Mesendoderm (in vitro differentiated cells): Measurements from ENCODE around the gene MT4.

Source experiments
- DNase-seq: peaks from one replicate; pipeline ENCODE4 v3.0.0; 2013
- H2AK5ac ChIP-seq: 2 replicates; pipeline ENCODE4 v1.6.1; 2013; ENCODE audit warnings: low read length, inconsistent platforms
- H2BK120ac ChIP-seq: 2 replicates; pipeline ENCODE4 v1.6.1; 2013; ENCODE audit warnings: low read depth, mild to moderate bottlenecking, low read length, moderate library complexity, mixed read lengths
- H2BK15ac ChIP-seq: replicated peaks from 2 replicates; pipeline ENCODE4 v1.6.1; 2013; ENCODE audit warnings: low read depth, mild to moderate bottlenecking, moderate library complexity
- H2BK5ac ChIP-seq: 2 replicates; pipeline ENCODE4 v1.6.1; 2013; ENCODE audit warnings: low read length, inconsistent platforms
- H3K18ac ChIP-seq: 2 replicates; pipeline ENCODE4 v1.6.1; 2013; ENCODE audit warnings: mild to moderate bottlenecking, low read length, mixed read lengths
- H3K23ac ChIP-seq: one replicate; pipeline ENCODE4 v1.6.1; 2013; ENCODE audit warnings: low read length
- H3K27ac ChIP-seq: 2 replicates; pipeline ENCODE4 v1.5.1; 2013; ENCODE audit warnings: low read depth, mild to moderate bottlenecking, inconsistent platforms, low read length, moderate library complexity
- H3K27me3 ChIP-seq: 2 replicates; pipeline ENCODE4 v1.6.1; 2013; ENCODE audit warnings: low read length, control low read depth, mild to moderate bottlenecking, inconsistent platforms; ENCODE audit not compliant: insufficient read depth, poor library complexity
- H3K36me3 ChIP-seq: 2 replicates; pipeline ENCODE4 v1.6.1; 2013; ENCODE audit warnings: low read length, inconsistent platforms; ENCODE audit not compliant: control insufficient read depth, insufficient read depth
- H3K4ac ChIP-seq: one replicate; pipeline ENCODE4 v1.6.1; 2013; ENCODE audit warnings: low read depth, mild to moderate bottlenecking, low read length, moderate library complexity
- H3K4me1 ChIP-seq: 2 replicates; pipeline ENCODE4 v1.6.1; 2013; ENCODE audit warnings: low read depth, low read length, inconsistent platforms; ENCODE audit not compliant: control insufficient read depth
- H3K4me2 ChIP-seq: 2 replicates; pipeline ENCODE4 v1.6.1; 2013; ENCODE audit warnings: low read length
- H3K4me3 ChIP-seq: 2 replicates; pipeline ENCODE4 v1.5.1; 2013; ENCODE audit warnings: mild to moderate bottlenecking, low read length
- H3K56ac ChIP-seq: one replicate; pipeline ENCODE4 v1.6.1; 2013; ENCODE audit warnings: low read length
- H3K79me1 ChIP-seq: 2 replicates; pipeline ENCODE4 v1.6.1; 2013; ENCODE audit warnings: low read length, inconsistent platforms
- H3K79me2 ChIP-seq: 2 replicates; pipeline ENCODE4 v1.6.1; 2013; ENCODE audit warnings: mild to moderate bottlenecking, low read length; ENCODE audit not compliant: control insufficient read depth, insufficient read depth
- H3K9ac ChIP-seq: 2 replicates; pipeline ENCODE4 v1.6.1; 2013; ENCODE audit warnings: low read length, inconsistent platforms
- H4K5ac ChIP-seq: one replicate; pipeline ENCODE4 v1.6.1; 2013; ENCODE audit warnings: low read length
- H4K8ac ChIP-seq: one replicate; pipeline ENCODE4 v1.6.1; 2013; ENCODE audit warnings: low read depth, mild to moderate bottlenecking, control low read depth, low read length, moderate library complexity
- WGBS: extraction: QIAGEN DNeasy Blood & Tissue Kit; methylation state at CpG from one replicate; pipeline ENCODE4 v1.1.7; 2013; ENCODE audit warnings: low lambda C conversion rate, missing lambda C conversion rate; ENCODE audit not compliant: insufficient coverage; ENCODE audit errors: extremely low coverage; 5-methylcytosine and 5-hydroxymethylcytosine counted together

The MT4 gene

GRCh38 chr16:56615353-56615752 lies 50.5 kb downstream of the MT4 start:
- Histone ChIP-seq H3K4me2 (no peak overlapping the region), H2BK120ac (no peak overlapping the region), H3K79me1 (no peaks in the 10 kb centered on the region), H3K56ac (no peak overlapping the region), H3K23ac (no peak overlapping the region), H4K5ac (no peak overlapping the region), H2AK5ac (no peak overlapping the region), H3K36me3 (no peaks in the 10 kb centered on the region), H2BK15ac (no peak overlapping the region), H3K9ac (no peak overlapping the region), H3K79me2 (no peaks in the 10 kb centered on the region), H3K18ac (no peak overlapping the region), H2BK5ac (no peak overlapping the region), H3K4me1 (no peaks in the 10 kb centered on the region), H3K27ac (no peak overlapping the region), H3K4ac (no peak overlapping the region), H4K8ac (no peak overlapping the region), H3K27me3 (peaks cover 40% of the 10 kb centered on the region), H3K4me3 (no peak overlapping the region)
- WGBS = no CpG with 5 or more reads among the region's 3 CpGs
- DNase-seq = no peak

GRCh38 chr16:56616608-56617211 lies 51.8 kb downstream of the MT4 start:
- H3K4me3 ChIP-seq = no peak overlapping the region

GRCh38 chr16:56617212-56618085 lies 52.6 kb downstream of the MT4 start:
- Histone ChIP-seq H3K4ac (no peak overlapping the region), H3K4me1 (peaks cover 5% of the 10 kb centered on the region), H4K5ac (no peak overlapping the region), H3K27me3 (peaks cover 34% of the 10 kb centered on the region), H2BK15ac (no peak overlapping the region), H2BK120ac (no peak overlapping the region), H3K79me1 (no peaks in the 10 kb centered on the region), H3K79me2 (no peaks in the 10 kb centered on the region), H3K4me3 (no peak overlapping the region), H3K9ac (peak overlapping the region; percentile 29), H3K18ac (no peak overlapping the region), H4K8ac (no peak overlapping the region), H3K56ac (peak overlapping the region; percentile 58), H3K23ac (no peak overlapping the region), H3K4me2 (peak overlapping the region; percentile 28), H2BK5ac (no peak overlapping the region), H3K36me3 (no peaks in the 10 kb centered on the region), H3K27ac (no peak overlapping the region), H2AK5ac (no peak overlapping the region)
- WGBS = no CpG with 5 or more reads among the region's 41 CpGs
- no peak for DNase-seq

More at GRCh38 chr16:56616608-56617211, 51.8 kb downstream of the MT4 start:
- peaks cover 2% of the 10 kb centered on the region for H3K4me1 ChIP-seq
- H3K9ac ChIP-seq = peak overlapping the region; percentile 6
- peak overlapping the region; percentile 58 for H3K56ac ChIP-seq
- H3K18ac ChIP-seq = no peak overlapping the region
- peaks cover 34% of the 10 kb centered on the region for H3K27me3 ChIP-seq
- no peak overlapping the region for H4K5ac ChIP-seq
- H3K4ac ChIP-seq = no peak overlapping the region
- no peak overlapping the region for H3K23ac ChIP-seq
- H3K79me2 ChIP-seq = no peaks in the 10 kb centered on the region
- H4K8ac ChIP-seq = no peak overlapping the region
- no peak overlapping the region for H3K27ac ChIP-seq
- H2BK120ac ChIP-seq = no peak overlapping the region
- no peak overlapping the region for H2AK5ac ChIP-seq
- no peak overlapping the region for H2BK5ac ChIP-seq
- no peak overlapping the region for H2BK15ac ChIP-seq
- H3K36me3 ChIP-seq = no peaks in the 10 kb centered on the region
- no CpG with 5 or more reads among the region's 23 CpGs for WGBS
- DNase-seq = no peak
- peak overlapping the region; percentile 15 for H3K4me2 ChIP-seq
- no peaks in the 10 kb centered on the region for H3K79me1 ChIP-seq

- Histone ChIP-seq H3K27ac (no peak overlapping the region), H2BK5ac (no peak overlapping the region), H3K4ac (no peak overlapping the region), H3K9ac (no peak overlapping the region), H3K4me3 (no peak overlapping the region), H3K4me1 (peaks cover 5% of the 10 kb centered on the region), H2BK15ac (no peak overlapping the region), H3K23ac (no peak overlapping the region), H3K4me2 (no peak overlapping the region), H3K79me1 (no peaks in the 10 kb centered on the region), H2AK5ac (no peak overlapping the region), H2BK120ac (no peak overlapping the region), H4K5ac (no peak overlapping the region), H3K27me3 (peaks cover 34% of the 10 kb centered on the region), H3K79me2 (no peaks in the 10 kb centered on the region), H3K18ac (no peak overlapping the region), H3K56ac (no peak overlapping the region), H3K36me3 (no peaks in the 10 kb centered on the region), H4K8ac (no peak overlapping the region)
- no peak for DNase-seq
- WGBS = no CpG with 5 or more reads among the region's 6 CpGs
Measured at GRCh38 chr16:56618138-56618537, 53.3 kb downstream of the MT4 start.
